DMS153 (cell line): ENCODE measurements around the gene NSMCE1.
A peak's percentile ranks its signal among the peaks of the same experiment; 100 is the strongest.

Experiments used
- DNase-seq: peaks from one replicate; lab custom pipeline; 2025; lab: John Stamatoyannopoulos, UW

The NSMCE1 gene

DNA sequence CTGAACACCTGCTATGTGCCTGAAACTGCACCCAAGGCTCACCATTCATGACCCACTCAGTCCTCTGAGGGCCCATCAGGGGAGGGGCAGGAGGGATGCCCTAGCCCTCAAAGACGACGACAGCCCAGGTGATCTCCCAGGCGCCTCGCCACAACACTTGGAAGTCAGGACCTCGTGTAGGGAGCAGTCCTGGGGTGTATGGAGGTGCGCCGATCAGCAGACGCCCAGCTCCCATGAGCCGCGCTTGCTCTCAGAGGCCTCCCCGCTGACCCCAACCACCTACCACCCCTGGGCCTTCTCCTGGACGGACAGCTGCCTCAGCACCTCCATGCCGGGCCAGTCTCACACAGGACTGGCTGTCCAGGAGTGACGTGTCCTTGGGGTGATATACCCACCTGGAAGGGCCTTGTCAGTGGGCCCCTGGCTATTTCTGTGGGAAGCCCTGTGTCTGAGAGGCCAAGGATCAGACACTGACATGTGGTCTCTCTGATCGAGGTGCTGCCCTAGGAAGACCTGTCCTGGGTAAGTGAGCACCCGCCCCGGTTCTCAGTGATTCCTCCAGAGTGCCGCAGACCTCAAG is 38.6 kb downstream of the NSMCE1 start:
- no peak for DNase-seq

DNA sequence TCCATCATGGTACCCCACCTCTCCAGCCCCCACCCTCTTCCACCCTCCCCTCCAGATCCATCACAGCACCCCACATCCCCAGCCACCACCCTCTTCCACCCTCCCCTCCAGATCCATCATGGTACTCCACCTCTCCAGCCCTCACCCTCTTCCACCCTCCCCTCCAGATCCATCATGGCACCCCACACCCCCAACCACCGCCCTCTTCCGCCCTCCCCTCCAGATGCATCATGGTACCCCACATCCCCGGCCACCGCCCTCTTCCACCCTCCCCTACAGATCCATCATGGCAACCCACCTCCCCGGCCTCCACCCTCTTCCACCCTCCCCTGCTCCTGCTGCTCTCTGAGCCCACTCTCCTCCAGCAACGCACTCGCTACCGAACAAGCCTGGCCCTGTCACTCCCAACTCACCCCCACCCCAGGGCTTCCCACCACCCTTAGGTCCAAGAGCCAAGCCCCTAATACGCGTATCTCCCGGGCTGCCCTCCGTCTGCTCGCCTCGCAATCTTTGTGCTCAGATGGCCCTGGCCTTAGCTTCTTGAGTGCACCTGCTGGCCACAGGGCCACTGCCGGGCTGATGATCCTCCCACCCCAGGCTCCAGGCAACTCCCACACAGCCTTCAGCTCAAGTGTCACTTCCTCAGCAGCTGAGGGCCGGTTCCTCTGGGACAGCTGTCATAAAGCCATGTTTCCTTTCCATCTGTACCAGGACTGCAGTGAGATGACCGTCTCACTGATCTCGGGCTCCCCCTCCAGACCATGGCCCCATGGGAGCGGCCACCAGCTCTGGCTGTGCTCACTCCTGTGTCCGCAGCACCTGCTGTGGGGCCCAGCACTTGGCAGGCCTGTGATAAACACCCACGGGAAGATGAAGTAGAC is 39.7 kb downstream of the NSMCE1 start:
- DNase-seq = peak; percentile 17

DNA sequence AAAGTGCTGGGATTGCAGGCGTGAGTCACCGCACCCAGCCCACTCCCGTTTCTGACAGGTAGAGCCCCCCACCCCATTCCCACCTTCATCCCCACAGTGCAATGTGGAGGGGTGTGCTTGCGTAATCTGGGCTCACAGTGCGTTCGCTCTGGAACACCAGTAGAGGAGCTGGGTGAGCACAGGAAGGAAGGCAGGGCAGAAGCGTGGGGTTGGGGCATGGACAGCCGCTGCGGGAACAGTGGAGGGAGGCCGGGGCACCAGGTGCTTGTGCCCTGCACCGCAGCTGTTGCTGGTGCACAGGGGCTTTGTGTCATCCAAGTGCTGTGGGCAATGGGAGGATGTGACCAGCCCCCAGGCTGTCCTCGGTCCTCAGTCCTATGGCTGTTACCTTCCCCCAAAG is 40.5 kb downstream of the NSMCE1 start:
- DNase-seq = no peak

DNA sequence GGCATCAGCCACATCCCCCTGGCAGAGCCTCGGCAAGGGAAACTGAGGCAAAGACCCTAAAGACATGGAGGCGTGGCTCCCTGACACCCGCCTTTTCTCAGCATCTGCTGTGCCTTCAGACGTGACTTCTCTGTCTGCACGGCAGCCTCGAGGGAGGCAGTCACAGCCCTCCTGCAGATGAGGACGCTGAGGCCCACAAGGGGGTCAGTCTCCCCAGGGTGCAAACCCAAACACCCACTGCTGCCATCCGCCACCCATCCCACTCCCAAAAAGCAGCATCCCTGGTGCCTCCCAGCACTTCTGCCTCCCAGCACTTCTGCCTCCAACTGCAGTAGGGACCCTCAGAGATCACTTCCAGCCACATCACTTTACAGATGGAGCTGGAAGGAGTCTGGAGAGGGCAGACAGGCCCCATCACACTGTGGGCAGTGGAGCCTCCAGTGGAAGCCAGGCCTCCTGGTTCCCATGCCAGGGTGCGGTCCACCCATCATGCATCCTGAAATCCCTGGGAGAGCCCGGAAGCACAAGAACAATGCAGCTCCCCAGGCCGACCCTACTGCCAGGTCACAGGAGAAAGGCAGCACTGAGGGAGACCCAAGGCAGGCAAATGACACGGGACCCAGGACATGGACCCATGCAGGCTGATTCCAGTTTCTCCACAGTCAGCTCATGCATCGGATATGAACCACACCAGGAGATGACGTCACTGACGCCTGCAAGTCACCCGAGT is 41.4 kb downstream of the NSMCE1 start:
- no peak for DNase-seq

DNA sequence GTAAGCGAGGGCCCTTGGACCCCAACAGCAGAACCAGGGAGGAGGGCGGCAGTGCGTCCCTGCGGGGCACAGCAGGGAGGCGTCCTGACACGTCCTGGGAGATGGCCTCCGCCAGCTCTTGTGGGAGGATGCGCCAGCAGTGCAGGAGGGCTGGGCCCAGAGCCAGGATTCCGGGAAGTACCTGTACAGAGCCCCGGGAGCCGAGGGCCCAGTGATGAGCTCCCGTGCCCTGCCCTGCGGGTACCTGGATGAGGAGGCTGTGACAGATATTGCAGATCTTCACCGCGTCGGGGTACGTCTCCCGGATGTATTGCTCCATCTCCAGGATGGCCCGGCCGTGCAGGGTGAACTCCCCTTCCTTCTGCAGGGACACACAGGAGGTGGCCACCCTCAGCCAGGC is 42.1 kb downstream of the NSMCE1 start:
- peak; percentile 53 for DNase-seq

DNA sequence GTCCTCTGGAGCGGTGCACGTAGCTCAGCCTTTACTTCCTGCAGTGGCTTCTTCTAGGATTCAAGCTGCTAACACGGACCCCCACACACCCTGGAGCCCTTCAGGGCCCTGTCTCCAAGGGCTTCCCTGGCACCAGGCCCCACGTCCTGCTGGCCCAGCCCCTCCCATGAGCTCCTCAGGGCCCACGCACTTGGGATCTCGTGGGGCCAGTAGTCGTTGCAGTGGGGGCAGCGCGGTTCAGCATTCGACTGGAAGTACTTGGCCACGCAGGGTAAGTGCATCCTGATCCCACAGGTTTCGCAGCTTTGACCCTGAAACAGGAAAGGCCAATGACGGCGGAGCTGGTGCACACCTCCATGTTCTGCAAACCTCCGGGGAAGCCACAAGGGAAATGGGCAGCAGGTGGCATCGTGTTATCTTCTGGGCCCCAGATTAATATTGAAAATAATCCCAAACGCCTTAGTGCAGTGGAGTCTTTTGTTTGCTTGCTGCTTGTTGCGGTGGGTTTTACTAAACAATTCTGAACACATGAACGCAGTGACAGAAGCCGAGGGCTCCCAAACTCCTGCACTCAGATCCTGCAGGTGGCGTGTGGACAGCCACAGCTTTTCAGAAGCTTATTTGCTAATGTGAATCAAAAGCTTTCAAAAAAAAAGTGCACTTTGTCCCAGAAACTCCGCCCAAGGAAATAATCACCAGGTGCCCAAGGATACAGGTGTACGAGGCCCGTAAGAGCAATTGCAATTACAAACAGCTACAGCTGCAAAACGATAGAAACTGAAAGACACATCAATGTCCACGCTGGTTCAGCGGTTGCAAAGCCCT is 42.8 kb downstream of the NSMCE1 start:
- DNase-seq = no peak

DNA sequence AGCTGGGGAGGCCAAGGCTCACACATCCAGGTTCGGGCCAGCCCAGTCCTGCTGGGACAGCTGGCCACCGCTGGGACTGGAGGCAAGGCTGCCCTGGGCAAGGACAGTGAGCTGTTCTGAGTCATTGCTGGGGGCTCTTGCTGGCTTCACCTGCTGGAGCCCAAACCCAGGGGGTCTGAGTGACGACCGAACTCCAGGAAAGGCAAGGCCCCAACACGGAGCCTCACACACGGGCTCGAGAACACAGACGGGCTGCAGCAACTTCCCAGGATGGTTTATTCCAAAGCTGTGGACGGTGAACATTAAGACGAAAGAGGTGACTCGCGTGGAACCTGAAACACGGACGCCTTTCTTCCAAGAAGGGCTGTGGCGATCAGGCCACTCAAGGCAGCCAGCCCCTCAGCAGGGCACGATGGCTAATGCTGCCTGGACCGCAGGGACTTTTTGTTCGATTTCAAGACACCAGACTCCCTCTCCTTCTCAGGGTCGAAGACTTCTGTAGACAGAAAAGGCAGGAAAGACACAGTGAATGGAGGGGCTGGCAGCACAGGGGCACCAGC is 43.8 kb downstream of the NSMCE1 start:
- no peak for DNase-seq

DNA sequence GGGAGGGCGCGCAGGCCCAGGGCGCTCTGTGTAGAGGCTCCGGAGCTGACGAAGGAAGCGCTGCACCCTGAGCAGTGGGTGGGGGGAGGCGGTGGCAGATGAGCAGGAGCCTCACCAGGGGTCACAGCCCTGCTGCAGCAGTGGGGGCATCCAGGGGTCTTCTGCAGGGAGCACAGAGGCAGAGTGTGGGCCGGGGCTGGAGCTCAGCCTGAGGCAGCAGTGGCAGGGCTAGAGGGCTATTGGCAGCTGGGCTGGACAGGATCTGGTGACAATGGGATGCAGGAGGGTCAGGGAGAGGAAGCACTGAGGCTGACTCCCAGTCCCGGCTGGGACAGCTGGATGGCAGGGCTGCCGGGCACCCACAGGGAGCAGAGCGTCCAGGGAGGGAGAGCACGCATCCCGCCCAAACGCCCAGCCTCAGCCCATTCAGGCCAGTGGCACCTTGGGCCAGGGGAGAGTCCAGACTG is 44.3 kb downstream of the NSMCE1 start:
- DNase-seq = no peak

DNA sequence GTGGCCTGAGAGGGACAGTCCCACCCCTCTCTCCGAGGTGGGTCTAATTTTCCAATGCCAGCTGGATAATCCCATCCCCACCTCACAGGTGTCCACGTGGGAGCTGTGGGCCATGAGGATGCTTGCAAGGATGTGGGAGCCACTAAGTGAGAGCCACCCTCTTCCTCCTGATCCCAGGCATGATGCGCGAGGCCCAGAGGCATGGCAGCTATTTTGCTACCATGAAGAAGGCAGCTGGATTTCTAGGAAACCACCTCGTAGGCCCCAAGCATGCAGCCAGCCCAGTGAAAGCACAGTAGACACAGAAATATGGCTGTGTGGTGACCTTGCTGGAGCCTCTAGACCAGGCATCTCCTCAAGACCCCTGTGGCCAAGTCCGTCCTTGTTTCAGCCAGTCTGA is 44.9 kb downstream of the NSMCE1 start:
- DNase-seq = no peak

DNA sequence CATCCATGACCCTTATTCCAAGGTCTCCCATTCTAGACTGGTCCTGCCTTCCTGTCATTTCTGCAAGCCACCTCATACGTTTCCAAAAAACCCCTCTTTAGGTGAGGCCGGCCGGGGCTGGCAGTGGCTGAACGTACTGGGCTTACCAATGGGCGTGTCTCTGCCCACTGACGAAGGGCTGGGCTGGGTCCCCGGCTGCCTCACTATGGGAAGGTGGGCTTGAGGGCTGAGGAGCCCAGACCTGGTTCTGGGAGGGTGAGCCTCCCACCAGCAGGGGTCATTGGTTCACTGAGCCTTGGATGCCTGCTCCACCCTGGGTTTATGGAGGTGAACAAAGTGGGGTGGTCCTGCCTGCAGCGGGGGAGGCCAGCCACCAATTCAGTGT is 45.4 kb downstream of the NSMCE1 start:
- DNase-seq = no peak

DNA sequence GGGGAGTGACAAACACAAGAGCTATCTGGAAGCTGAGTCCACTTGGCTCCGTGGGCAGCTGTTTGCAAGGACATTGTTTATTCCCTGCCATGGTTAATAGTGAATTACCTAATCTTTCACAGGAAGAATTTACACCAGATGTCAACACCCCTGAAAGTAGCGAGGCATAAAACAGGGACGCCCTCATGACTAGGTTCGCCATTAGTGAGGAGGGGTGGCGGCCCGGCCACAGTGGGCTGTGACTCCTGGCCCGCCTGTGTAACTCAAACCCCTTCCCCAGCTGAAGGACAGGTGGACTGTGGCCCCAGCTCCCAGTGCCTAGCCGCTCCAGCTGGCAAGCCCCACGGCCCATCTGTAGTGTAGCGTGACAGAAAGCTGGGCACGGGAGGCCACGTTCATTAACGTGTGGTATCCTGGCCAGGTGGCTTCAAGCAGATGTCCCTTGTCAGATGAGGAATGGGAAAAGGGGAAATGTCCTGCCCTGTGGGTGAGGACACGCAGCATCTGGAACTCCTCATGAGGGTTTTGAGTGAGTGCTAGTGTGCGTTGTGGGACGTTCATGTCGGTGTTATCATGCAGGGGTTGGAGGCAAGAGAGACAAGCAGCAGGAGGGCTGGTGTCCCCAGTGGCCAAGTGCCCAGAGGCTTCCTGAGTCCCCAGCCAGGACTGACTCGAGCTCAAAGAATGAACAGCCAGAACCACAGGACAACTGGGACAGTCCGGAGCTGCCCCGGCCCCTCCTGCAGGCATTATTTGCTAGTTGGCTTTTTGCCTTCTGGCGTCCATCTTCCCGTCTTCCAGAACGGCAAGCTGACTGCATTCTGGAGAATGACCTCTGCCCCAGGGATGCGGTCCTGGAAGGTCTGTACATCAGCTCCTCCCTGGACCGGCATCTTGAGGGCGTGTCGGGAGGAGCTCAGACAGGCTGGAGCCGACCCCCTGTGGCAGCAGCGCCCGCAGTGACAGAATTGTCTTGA is 46.0 kb downstream of the NSMCE1 start:
- DNase-seq = no peak

DNA sequence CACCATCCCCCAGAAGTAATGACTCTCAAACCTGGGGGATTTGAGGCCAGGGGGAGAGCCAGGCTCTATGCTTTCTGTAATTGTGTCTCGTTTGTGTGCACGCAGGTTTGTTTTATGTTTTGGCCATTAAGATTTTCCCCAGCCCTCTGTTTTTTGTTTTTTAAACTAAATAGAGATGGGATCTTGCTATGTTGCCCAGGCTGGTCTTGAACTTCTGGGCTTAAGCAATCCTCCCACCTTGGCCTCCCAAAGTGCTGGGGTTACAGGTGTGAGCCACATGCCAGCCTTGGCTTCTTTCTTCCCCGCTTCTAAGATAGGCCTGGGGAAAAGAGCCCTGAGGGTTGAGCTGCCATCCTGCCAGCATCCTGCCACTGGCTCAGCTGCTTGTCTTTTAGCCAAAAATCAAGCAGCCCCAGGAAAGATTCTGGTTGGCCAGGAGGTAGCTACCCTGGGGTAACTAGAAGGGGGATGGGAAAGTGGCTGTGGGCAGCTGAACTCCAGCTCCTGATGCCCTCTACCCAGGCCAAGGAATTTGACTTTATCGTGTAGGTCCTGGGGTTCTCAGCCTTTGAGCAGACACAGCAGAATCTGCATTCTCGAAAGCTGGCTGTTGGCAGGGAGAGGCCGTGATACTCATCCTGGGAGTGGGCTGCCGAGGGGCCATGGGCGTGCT is 46.9 kb downstream of the NSMCE1 start:
- DNase-seq = no peak

DNA sequence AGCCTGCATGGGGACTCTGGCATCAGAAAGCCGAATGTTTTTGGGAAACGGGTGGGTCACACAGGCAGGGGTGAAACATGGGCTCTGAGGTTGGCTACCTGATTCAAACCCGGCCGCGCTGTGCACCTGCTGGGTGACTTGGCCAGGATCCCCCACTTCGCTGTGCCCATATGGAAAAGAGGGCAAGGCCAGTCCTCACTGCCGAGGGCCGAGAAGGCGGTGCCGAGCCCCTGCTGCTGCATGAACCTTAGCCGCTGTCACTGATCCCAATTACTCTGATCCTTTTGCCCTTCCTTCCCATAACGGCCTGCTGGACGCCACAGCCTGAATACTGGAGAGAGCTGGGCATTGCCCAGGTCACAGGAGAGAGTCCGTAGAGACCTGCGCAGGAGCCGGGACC is 47.6 kb downstream of the NSMCE1 start:
- DNase-seq = no peak

DNA sequence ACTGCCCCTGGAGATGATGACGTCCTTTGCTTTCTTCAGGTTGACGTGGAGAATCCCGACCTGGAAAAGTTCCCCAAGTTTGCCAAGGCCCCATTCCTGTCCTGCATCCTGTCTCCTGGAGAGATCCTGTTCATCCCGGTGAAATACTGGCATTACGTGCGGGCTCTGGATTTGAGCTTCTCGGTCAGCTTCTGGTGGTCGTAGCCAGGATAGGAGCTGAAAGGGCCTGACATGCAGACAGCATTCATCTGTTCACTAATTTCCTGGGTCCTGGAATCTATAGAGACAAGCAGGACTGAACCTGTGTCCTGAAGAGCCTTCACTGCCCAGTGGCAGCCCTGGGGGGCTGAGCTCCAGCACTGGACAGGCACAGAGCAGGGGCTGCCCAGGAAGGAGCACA is 48.0 kb downstream of the NSMCE1 start:
- no peak for DNase-seq

DNA sequence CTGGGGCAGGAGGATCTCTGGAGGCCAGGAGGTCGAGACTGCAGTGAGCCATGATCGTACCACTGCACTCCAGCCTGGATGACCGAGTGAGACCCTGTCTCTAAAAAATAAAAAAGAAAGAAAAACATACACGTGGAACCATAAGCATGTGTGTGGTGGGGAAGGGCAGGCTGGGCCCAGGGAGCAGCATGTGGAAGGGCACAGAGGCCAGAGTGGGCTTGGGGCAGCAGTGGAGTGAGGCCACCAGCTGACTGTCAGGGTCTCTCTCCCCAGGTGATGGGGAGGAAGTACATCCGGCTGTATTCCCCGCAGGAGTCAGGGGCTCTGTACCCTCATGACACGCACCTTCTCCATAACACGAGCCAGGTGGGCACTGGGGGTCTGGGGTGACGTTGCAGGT is 48.5 kb downstream of the NSMCE1 start:
- no peak for DNase-seq

DNA sequence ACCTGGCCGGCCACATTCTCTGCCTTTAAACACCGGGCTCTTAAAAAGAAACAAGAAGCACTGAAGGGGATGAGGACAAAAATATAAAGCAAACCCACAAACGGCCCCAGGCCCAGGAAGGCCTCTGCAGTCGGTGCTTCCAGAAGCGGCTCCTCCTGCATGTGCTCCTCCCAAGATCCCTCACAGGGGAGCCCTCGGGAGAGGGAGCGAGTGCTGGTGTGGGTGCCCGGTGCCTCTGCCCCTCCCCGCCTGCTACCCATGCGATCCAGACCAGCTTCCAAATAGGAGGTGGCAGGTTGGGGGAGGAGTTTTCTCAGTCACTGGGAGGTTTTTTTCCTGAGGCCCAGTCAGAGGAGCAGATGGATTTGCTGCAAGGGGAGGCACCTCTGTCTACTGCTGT is 49.4 kb downstream of the NSMCE1 start:
- DNase-seq = no peak

DNA sequence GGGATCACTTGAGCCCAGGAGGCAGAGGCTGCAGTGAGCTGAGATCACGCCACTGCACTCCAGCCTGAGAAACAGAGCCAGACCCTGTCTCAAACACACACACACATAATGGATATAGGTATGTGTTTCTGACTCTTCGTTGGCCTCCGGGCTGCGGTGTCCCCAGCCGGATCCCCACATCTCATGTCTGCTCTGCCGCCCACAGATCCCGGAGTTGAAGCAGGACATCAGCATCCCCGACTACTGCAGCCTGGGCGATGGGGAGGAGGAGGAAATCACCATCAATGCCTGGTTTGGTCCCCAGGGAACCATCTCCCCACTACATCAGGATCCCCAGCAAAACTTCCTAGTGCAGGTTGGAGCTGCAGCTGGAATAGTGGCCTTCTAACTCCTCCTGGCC is 49.8 kb downstream of the NSMCE1 start:
- no peak for DNase-seq

DNA sequence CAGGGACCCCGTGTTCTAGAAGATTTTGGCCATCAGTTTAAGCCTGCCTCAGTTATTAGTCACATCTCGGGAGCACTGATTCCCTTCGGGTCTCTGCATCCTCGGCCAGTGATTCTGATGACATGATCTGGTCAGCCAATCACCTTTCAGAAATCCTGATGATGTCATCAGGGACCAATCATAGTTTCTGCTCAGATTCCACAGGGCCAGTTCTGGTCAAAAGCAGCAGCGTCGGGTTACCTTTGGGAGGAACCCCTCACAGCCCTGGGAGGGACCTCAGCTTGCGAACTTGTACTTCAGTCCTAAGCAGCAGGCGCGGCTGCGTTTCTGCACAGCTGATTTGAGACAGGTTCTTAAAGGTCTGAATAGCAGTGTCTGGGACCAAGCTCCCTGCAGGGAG is 51.3 kb downstream of the NSMCE1 start:
- no peak for DNase-seq

DNA sequence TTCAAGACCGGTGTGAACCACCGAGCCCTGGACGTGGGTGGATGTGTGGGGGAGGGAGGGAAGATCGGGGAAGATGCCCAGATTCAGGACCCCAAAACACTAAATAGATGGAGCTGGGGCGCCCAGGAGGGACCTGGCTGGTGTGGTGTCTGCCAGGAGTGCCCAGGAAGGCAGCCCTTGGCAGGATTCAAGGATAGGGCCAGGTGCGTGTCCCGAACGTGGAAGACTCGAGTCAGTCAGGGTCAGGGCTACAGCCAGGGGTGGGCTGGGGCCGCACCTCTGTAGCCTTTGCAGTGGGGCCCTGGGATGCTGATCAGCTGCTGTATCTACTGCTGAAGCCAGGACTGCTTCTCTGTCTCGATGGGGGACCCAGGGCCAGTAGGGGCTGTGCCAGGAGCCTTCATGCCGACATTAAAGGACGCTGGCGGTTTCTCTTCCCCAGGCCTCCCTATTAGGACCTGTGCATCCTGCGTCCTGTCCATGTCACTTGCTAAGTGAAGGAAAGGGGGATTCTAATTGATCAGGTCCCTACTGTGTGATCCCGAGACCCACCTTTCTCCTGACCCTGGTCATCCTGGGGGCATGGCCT is 52.2 kb downstream of the NSMCE1 start:
- DNase-seq = no peak

DNA sequence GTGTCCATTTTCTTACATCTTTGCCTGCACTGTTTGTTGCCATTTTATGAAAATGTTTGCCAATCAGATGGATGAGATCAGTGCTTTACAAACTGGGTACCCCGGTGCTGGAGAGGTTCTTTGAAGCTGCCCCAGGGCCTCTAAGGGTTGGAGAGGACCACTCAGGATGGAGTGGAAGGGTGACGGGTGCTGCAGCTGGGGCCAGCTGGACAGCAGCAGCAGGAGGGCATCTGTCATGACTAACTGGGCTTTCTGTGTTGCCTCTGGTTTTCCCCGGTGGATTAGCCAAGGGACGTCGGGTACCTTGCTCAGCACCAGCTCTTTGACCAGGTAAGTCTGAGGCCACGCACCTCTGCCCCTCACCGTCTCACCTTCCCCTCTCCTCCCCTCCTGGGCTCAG is 52.9 kb downstream of the NSMCE1 start:
- no peak for DNase-seq
